AG04449 (cell line): ENCODE measurements around the gene SERPINA1.
A peak's percentile ranks its signal among the peaks of the same experiment; 100 is the strongest.
"Not testable (repeated sequence)": the region's sequence is repeated elsewhere in the genome, so short reads cannot be mapped to it uniquely, and the experiment has no call there.

ENCODE experiments used
- CTCF ChIA-PET: fragments of 350-600 bp; formaldehyde crosslinking; extraction: SDS; loops from one replicate; lab custom pipeline; 2021; ENCODE audit warnings: antibody characterized with exemption; lab: Yijun Ruan, JAX
- POLR2A ChIA-PET: fragments of 400-600, 350-600 bp; formaldehyde crosslinking; extraction: SDS; loops from one replicate; lab custom pipeline; 2020; ENCODE audit warnings: antibody characterized with exemption, inconsistent platforms; lab: Yijun Ruan, JAX
- DNase-seq: peaks from one replicate; pipeline ENCODE4 v3.0.0-alpha.2; 2010; ENCODE audit warnings: low read depth, low spot score
- H3K4me3 ChIP-seq: 2 replicates; pipeline ENCODE4 v1.5.1; 2011; ENCODE audit warnings: low read depth, mild to moderate bottlenecking, control low read depth, low read length
- CTCF ChIP-seq: IDR thresholded peaks from one replicate; pipeline ENCODE4 v1.5.1; 2011; ENCODE audit warnings: mild to moderate bottlenecking, moderate library complexity, low read length, control low read depth, inconsistent platforms; ENCODE audit not compliant: insufficient read depth; ENCODE audit errors: missing control alignments

The SERPINA1 gene

GRCh38 chr14:94356379-94357056 lies 31.9 kb downstream of the SERPINA1 start:
- H3K4me3 ChIP-seq: no peak overlapping the region
- no peak for TF ChIP-seq CTCF
- POLR2A ChIA-PET: interaction anchor here (1.0 kb wide), 1 partner anchor 11 kb away, joined by 3 read pairs; no protein-coding TSS in a partner anchor
- no peak for DNase-seq
- CTCF ChIA-PET: interaction anchor here (1.0 to 4.9 kb wide), 16 partner anchors 11 to 196 kb away, joined by 3 to 40 read pairs (median 5); partner anchors contain the start of gene SERPINA2

GRCh38 chr14:94355191-94355794 lies 33.1 kb downstream of the SERPINA1 start:
- ChIA-PET CTCF (interaction anchor here (1.0 to 4.9 kb wide), 9 partner anchors 10 to 194 kb away, joined by 3 to 40 read pairs (median 8); partner anchors contain the start of gene SERPINA2), POLR2A (interaction anchor here (1.0 kb wide), 1 partner anchor 10 kb away, joined by 3 read pairs; no protein-coding TSS in a partner anchor)
- H3K4me3 ChIP-seq: no peak overlapping the region
- TF ChIP-seq CTCF: peak; percentile 57
- no peak for DNase-seq

GRCh38 chr14:94354638-94355185 lies 33.7 kb downstream of the SERPINA1 start:
- TF ChIP-seq CTCF: no peak
- CTCF ChIA-PET: interaction anchor here (1.0 to 4.9 kb wide), 8 partner anchors 10 to 194 kb away, joined by 3 to 40 read pairs (median 10); partner anchors contain the start of gene SERPINA2
- no peak overlapping the region for H3K4me3 ChIP-seq
- no peak for DNase-seq
- POLR2A ChIA-PET: no interaction called here

- CTCF ChIA-PET: interaction anchor here (1.6 to 4.9 kb wide), 4 partner anchors 9 to 132 kb away, joined by 4 to 40 read pairs (median 16); no protein-coding TSS in a partner anchor
- POLR2A ChIA-PET, H3K4me3 ChIP-seq, DNase-seq: not testable (repeated sequence)
Measured at GRCh38 chr14:94354190-94354589, 34.2 kb downstream of the SERPINA1 start.

- no peak overlapping the region for H3K4me3 ChIP-seq
- DNase-seq: no peak
- CTCF ChIA-PET: interaction anchor here (1.7 kb wide), 1 partner anchor 74 kb away, joined by 4 read pairs; no protein-coding TSS in a partner anchor
- POLR2A ChIA-PET: no interaction called here
- no peak for TF ChIP-seq CTCF
Measured at GRCh38 chr14:94349276-94349675, 39.1 kb downstream of the SERPINA1 start.

- no peak overlapping the region for H3K4me3 ChIP-seq
- POLR2A ChIA-PET: no interaction called here
- CTCF ChIA-PET: interaction anchor here (1.7 kb wide), 1 partner anchor 74 kb away, joined by 4 read pairs; no protein-coding TSS in a partner anchor
- DNase-seq: no peak
- TF ChIP-seq CTCF: no peak
Measured at GRCh38 chr14:94348836-94349235, 39.6 kb downstream of the SERPINA1 start.
